K562 (cell line): ENCODE measurements around the gene PPP1R14B. TPM values are rescaled to one million over a fixed set of nuclear protein-coding genes. Genes with fewer than 3 reads are reported as not detected.

ENCODE experiments used
- ATAC-seq: fragments of 200-7000 bp; cut with Tn5 transposase; 3 replicates; pipeline ENCODE4 v1.9.1; 2020; ENCODE audit warnings: moderate library complexity
- BruUV-seq: library from RNA; stranded (reverse); fragments of 400-500 nt; replicated peaks from 2 replicates; lab custom pipeline; 2021; lab: Mats Ljungman, UMichigan
- CTCF ChIA-PET: fragments of 300-600 bp; formaldehyde crosslinking; extraction: SDS; loops from one replicate; lab custom pipeline; 2021; ENCODE audit warnings: low intra/inter-chr PET ratio; lab: Yijun Ruan, JAX
- POLR2A ChIA-PET: fragments of 300-600, 350-650 bp; sonication (Branson Sonifier 250); formaldehyde crosslinking; extraction: SDS; loops from one replicate; lab custom pipeline; 2021; ENCODE audit warnings: antibody characterized with exemption, inconsistent platforms; lab: Yijun Ruan, JAX
- DNase-seq, 4 experiments: peaks; one replicate each; pipeline versions ENCODE4 v3.0.0 to v3.0.0-alpha.2; 2011 to 2018; ENCODE audit warnings: low spot score in 3 of 4, mixed read lengths in 3 of 4; ENCODE audit errors: extremely low read depth in 1 of 4
- FAIRE-seq: peaks from 2 replicates; lab custom pipeline; 2011; peaks lifted over from hg19 to GRCh38; lab: Jason Lieb, UNC
- H2AFZ ChIP-seq: 2 replicates; pipeline ENCODE4 v1.6.0; 2011; ENCODE audit warnings: low read depth, low read length, control low read depth, inconsistent platforms
- H3K27ac ChIP-seq: fragments of 200-600 bp; 3 replicates; pipeline ENCODE4 v1.8.0; 2011; ENCODE audit warnings: low read depth, mild to moderate bottlenecking, control low read depth, inconsistent platforms, low read length, moderate library complexity, mixed read lengths; ENCODE audit errors: extremely low read depth
- H3K27me3 ChIP-seq, 2 experiments: fragments of 300-600 bp in 1 of 2; 2 replicates in 1 of 2; 3 replicates in 1 of 2; pipeline versions ENCODE4 v1.6.0 to v1.8.0; 2011; ENCODE audit warnings: inconsistent platforms in 2 of 2, low read length in 2 of 2, mild to moderate bottlenecking in 1 of 2, mixed read lengths in 1 of 2, moderate library complexity in 1 of 2; ENCODE audit not compliant: control insufficient read depth in 2 of 2, insufficient read depth in 2 of 2
- H3K36me3 ChIP-seq: fragments of 300-600 bp; 3 replicates; pipeline ENCODE4 v1.8.0; 2011; ENCODE audit warnings: mild to moderate bottlenecking, low read length, inconsistent platforms; ENCODE audit not compliant: control insufficient read depth, insufficient read depth
- H3K4me1 ChIP-seq, 2 experiments: fragments of 200-600 bp in 1 of 2; replicated peaks in 1 of 2; 2 replicates in 1 of 2; 3 replicates in 1 of 2; pipeline versions ENCODE4 v1.5.1 to v1.8.0; 2011; ENCODE audit warnings: inconsistent platforms in 2 of 2, low read length in 2 of 2, mild to moderate bottlenecking in 1 of 2, mixed read lengths in 1 of 2, moderate library complexity in 1 of 2; ENCODE audit not compliant: control insufficient read depth in 2 of 2, insufficient read depth in 2 of 2
- H3K4me2 ChIP-seq: 2 replicates; pipeline ENCODE4 v1.6.1; 2011; ENCODE audit warnings: low read length, control low read depth, inconsistent platforms, mixed read lengths; ENCODE audit not compliant: insufficient read depth
- H3K4me3 ChIP-seq: fragments of 200-600 bp; sonication (generic), shearing (Covaris generic); 2 replicates; pipeline ENCODE4 v1.5.1; 2016; ENCODE audit warnings: control low read depth, inconsistent platforms
- H3K79me2 ChIP-seq: fragments of 200-600 bp; 3 replicates; pipeline ENCODE4 v1.8.0; 2011; ENCODE audit warnings: low read length, inconsistent platforms; ENCODE audit not compliant: control insufficient read depth, insufficient read depth
- H3K9ac ChIP-seq, 2 experiments: 2 replicates each; pipeline versions ENCODE4 v1.6.0 to v1.6.1; 2011; ENCODE audit warnings: low read depth in 2 of 2, low read length in 2 of 2, control low read depth in 1 of 2, inconsistent platforms in 1 of 2, mild to moderate bottlenecking in 1 of 2, mixed read lengths in 1 of 2; ENCODE audit not compliant: insufficient read depth in 1 of 2
- H3K9me1 ChIP-seq: one replicate; pipeline ENCODE4 v1.6.0; 2011; ENCODE audit warnings: inconsistent platforms, mild to moderate bottlenecking, low read length, moderate library complexity; ENCODE audit not compliant: control insufficient read depth, insufficient read depth
- H3K9me3 ChIP-seq: replicated peaks from 2 replicates; pipeline ENCODE4 v1.5.1; 2011; ENCODE audit warnings: low read depth, low read length, inconsistent platforms; ENCODE audit not compliant: control insufficient read depth, insufficient read depth
- H4K20me1 ChIP-seq: replicated peaks from 2 replicates; pipeline ENCODE4 v1.6.1; 2011; ENCODE audit warnings: low read length, inconsistent platforms, mixed read lengths; ENCODE audit not compliant: control insufficient read depth, insufficient read depth
- BRCA1 ChIP-seq, 2 experiments: fragments of 450-650 bp in 1 of 2; sonication (generic) in 1 of 2; formaldehyde crosslinking in 1 of 2; IDR thresholded peaks; 2 replicates each; pipeline versions ENCODE4 v1.5.0 to v1.6.1; 2017 to 2020; ENCODE audit warnings: mild to moderate bottlenecking in 1 of 2, missing genetic modification reagents in 1 of 2
- HMGXB4 ChIP-seq: sonication (generic); formaldehyde crosslinking; IDR thresholded peaks from 2 replicates; pipeline ENCODE4 v1.8.1; 2023; ENCODE audit warnings: mild to moderate bottlenecking, missing genetic modification reagents
- MLX ChIP-seq, 2 experiments: fragments of 450-650 bp in 1 of 2; sonication (generic) in 1 of 2; formaldehyde crosslinking; conservative IDR thresholded peaks; 2 replicates each; pipeline versions ENCODE4 v1.4.0 to v1.8.1; 2020 to 2022; ENCODE audit warnings: mild to moderate bottlenecking in 1 of 2, missing genetic modification reagents in 1 of 2
- NCOR1 ChIP-seq: fragments of 450-650 bp; IDR thresholded peaks from 2 replicates; pipeline ENCODE4 v1.6.1; 2016; ENCODE audit warnings: mild to moderate bottlenecking, moderate library complexity
- POLR2AphosphoS5 ChIP-seq: IDR thresholded peaks from 2 replicates; pipeline ENCODE4 v1.6.1; 2011; ENCODE audit warnings: mild to moderate bottlenecking, low read depth, low read length, moderate library complexity; ENCODE audit not compliant: control insufficient read depth, insufficient read depth
- SAFB ChIP-seq: fragments of 200-400 bp; formaldehyde crosslinking; IDR thresholded peaks from 2 replicates; pipeline ENCODE4 v1.6.1; 2017; ENCODE audit warnings: low read depth, low read length, borderline replicate concordance
- SP1 ChIP-seq: sonication (generic); formaldehyde crosslinking; IDR thresholded peaks from 2 replicates; pipeline ENCODE4 v1.8.1; 2022; ENCODE audit warnings: mild to moderate bottlenecking, missing genetic modification reagents
- SP2 ChIP-seq: IDR thresholded peaks from 2 replicates; pipeline ENCODE4 v1.6.1; 2011; ENCODE audit warnings: mild to moderate bottlenecking, low read depth, low read length, moderate library complexity; ENCODE audit not compliant: poor library complexity, severe bottlenecking; ENCODE audit errors: extremely low read depth
- TRIM24 ChIP-seq, 2 experiments: fragments of 450-650 bp; IDR thresholded peaks; 2 replicates each; pipeline ENCODE4 v1.6.1; 2016
- ZEB2 ChIP-seq: fragments of 450-650 bp; IDR thresholded peaks from 2 replicates; pipeline ENCODE4 v1.6.1; 2016
- ZNF445 ChIP-seq: fragments of 250-450 bp; sonication (Bioruptor Pico); IDR thresholded peaks from 2 replicates; pipeline ENCODE4 v1.4.0; 2020; ENCODE audit warnings: low read depth, mild to moderate bottlenecking, moderate library complexity
- WGBS: fragments of 100-300 bp; shearing (Covaris generic); methylation state at CpG from one replicate; pipeline ENCODE4 v1.1.6; 2016; ENCODE audit warnings: low coverage, mixed read lengths; ENCODE audit not compliant: insufficient coverage; ENCODE audit errors: missing lambda C conversion rate; 5-methylcytosine and 5-hydroxymethylcytosine counted together
- in situ Hi-C: fragments of 300-500 bp; cut with MboI; formaldehyde crosslinking; loops from 4 replicates; pipeline ENCODE4 v1.15.0; 2018; ENCODE audit warnings: inconsistent platforms, mixed read lengths
- intact Hi-C: fragments of 100-400 bp; cut with micrococcal nuclease; formaldehyde crosslinking; loops from 2 replicates; pipeline ENCODE4 v1.14.2; 2022
- polyA plus RNA-seq, 8 experiments: library from polyadenylated mRNA; depleted of rRNA in 4 of 8; stranded (reverse) in 5 of 8; unstranded in 3 of 8; fragments of >200 nt; fragmentation: Nextera tagmentation in 2 of 8; fragmentation: Illumina TruSeq in 1 of 8; extraction: Ambion mirVana in 2 of 8; extraction: Trizol in 1 of 8; gene quantifications; 2 replicates each; pipeline versions ENCODE4 v1.2.1 to v1.2.3, GENCODE V29; 2011 to 2014; ENCODE audit warnings: inconsistent platforms in 1 of 8, missing spikeins in 1 of 8
- total RNA-seq, 7 experiments: library from RNA; depleted of rRNA in 6 of 7; stranded (reverse); fragments of >200 nt in 6 of 7; fragmentation: Illumina TruSeq in 2 of 7; extraction: Trizol in 2 of 7; gene quantifications; 2 replicates each; pipeline versions ENCODE4 v1.2.1 to v1.2.3, GENCODE V29; 2011 to 2021; ENCODE audit warnings: low replicate concordance in 1 of 7

Gene PPP1R14B
- total and polyA plus RNA-seq, 9 of the 15 experiments (the other 6 are each of a cell fraction or from before 2014, with no cell fraction given): 7.7 to 566 (median 212) TPM

DNA sequence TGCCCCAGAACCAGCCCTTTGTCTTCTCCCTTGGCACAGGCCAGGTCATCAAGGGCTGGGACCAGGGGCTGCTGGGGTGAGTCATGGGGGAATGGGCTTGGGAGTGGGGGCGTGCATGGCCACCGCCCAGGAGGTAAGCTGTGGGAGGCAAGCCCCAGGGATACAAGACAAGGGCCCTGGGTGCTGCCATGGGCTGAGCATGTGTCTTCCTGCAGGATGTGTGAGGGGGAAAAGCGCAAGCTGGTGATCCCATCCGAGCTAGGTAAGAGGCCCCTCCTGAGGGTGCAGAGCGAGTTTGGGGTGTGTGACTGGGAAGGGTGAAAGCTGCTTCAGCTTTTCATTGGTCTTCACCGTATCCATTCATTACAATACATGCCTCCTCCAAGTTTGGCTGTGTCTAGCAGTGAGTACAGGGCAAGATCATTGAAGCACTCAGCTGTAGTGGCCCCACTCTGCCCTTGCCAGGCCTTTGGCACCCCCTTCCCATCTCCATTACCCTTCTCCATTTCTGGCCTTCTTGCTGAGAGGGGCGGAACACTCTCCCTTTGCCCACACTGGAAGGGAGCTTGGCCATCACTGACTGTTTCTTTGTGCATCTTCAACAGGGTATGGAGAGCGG, 3.4 kb downstream of the PPP1R14B start (continued):
- no peak for TF ChIP-seq BRCA1 (IDR thresholded peaks at IDR 0.05)
- TF ChIP-seq BRCA1 (CRISPR knock-in tag; IDR thresholded peaks at IDR 0.05): no peak
- no peak for TF ChIP-seq TRIM24 (IDR thresholded peaks at IDR 0.05)
- TF ChIP-seq ZNF445 (CRISPR knock-in tag): no peak
- TF ChIP-seq MLX (CRISPR knock-in tag; conservative IDR thresholded peaks at IDR 0.05): no peak

DNA sequence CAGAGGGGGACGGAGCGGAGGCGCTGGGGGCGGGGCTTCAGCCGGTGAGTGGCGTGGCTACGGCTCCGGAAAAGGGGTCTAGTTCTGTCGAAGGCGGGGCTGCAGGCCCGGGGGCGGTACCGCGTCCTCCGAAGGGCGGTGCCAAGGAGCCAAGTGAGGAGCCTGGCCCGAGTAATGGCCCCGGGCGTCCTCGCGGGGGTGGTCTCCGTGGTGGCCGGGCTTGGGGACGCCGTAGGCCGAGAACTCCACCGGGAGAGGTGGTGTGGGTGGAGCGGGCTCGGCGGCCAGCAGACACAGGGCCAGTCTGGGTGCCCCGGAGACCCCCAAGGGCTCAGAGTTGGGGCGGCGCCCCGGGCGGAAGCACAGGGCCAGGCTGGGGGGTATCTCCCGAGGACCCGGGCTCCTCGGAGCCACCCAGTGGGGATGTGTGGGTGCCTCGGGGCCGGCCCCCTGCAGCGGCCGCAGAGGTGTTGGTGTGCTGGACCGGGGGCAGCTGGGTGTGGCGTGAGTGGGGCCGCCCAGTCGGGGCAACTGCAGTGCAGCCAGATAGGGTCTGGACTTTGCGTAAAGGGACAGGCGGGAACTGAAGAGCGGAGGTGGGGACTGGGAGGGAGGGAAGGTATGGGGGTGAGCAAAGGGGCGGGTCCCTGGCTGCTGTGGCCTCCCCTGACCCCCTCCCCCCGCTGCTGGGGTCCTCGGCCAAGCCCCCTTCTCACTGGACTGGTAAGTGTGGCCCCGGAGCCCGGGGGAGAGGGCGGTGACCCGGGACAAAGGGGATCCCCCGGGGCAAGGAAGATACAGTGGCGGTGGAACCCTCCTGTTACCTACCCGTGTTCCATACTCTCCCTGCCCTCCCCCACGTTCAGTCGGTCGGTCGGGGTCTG, 5.0 kb downstream of the PPP1R14B start:
- intact Hi-C loops: loop anchor here (10.0 kb wide), 1 partner anchor 63 kb away; the partner anchor contains the start of genes CATSPERZ and ESRRA
- H3K4me2 ChIP-seq: peak overlapping the region; percentile 92
- in situ Hi-C loops: no loop called here
- under 1% methylated on average over 30 of the region's 63 CpGs for WGBS
- peak; percentile 69 for ATAC-seq
- DNase-seq: peak; percentile 61 to 99 (median 70)
- ChIA-PET CTCF (no interaction called here), POLR2A (interaction anchor here (0.5 to 1.7 kb wide), 18 partner anchors 8 to 701 kb away, joined by 3 to 8 read pairs (median 4); partner anchors contain the start of genes ESRRA and FERMT3)
- H2AFZ ChIP-seq: peak overlapping the region; percentile 33; the same call in 1 of the 2 replicates
- H3K27ac ChIP-seq: peak overlapping the region; percentile 95
- H3K4me3 ChIP-seq: peak overlapping the region; percentile 99
- peak; percentile 80 for FAIRE-seq
- TSS peak; percentile 71 for BruUV-seq
- H3K9ac ChIP-seq: peak overlapping the region; percentile 91 to 97
- H3K36me3 ChIP-seq: peaks cover 70% of the 10 kb centered on the region
- peaks cover 26 to 71% of the 10 kb centered on the region in 2 experiments for H3K4me1 ChIP-seq
- no peaks in the 10 kb centered on the region for H3K9me1 ChIP-seq
- H3K9me3 ChIP-seq: no peaks in the 10 kb centered on the region
- no peaks in the 10 kb centered on the region for H3K27me3 ChIP-seq
- H4K20me1 ChIP-seq: 0 out of 2 replicates have a peak, but pooled peaks cover 3% of the 10 kb centered on the region
- peaks cover 60% of the 10 kb centered on the region for H3K79me2 ChIP-seq
- peak; percentile 63; the same call in 1 of the 2 replicates for TF ChIP-seq ZEB2
- peak; percentile 8 for TF ChIP-seq SP2
- TF ChIP-seq SP1: peak; percentile 5; the same call in 1 of the 2 replicates
- 0 out of 2 replicates have a peak, but pooled peaks have one; percentile 41 for TF ChIP-seq SAFB
- peak; percentile 62; the same call in 1 of the 2 replicates for TF ChIP-seq HMGXB4 (CRISPR knock-in tag)
- no peak for TF ChIP-seq ZNF445 (CRISPR knock-in tag)
- peak; percentile 69 for TF ChIP-seq POLR2AphosphoS5
- peak; percentile 50 for TF ChIP-seq NCOR1
